H1 (cell line): ENCODE measurements around the gene HNRNPM. TPM values are rescaled to one million over a fixed set of nuclear protein-coding genes. Genes with fewer than 3 reads are reported as not detected.

Source experiments
- CHD7 ChIP-seq: fragments of 300-600 bp; sonication (generic); IDR thresholded peaks from 2 replicates; pipeline ENCODE4 v1.7.1; 2012; ENCODE audit warnings: low read length, moderate library complexity, mild to moderate bottlenecking, inconsistent platforms; ENCODE audit not compliant: insufficient replicate concordance
- NANOG ChIP-seq: IDR thresholded peaks from 2 replicates; pipeline ENCODE4 v1.6.1; 2011; ENCODE audit warnings: low read length, low read depth, mild to moderate bottlenecking, inconsistent platforms; ENCODE audit not compliant: insufficient read depth, poor library complexity, severe bottlenecking
- polyA plus RNA-seq, 7 experiments: library from polyadenylated mRNA; depleted of rRNA in 3 of 7; stranded (reverse) in 5 of 7; unstranded in 2 of 7; fragments of >200 nt in 5 of 7; fragments of 200-250 nt in 2 of 7; gene quantifications; 1 replicate in 5 of 7; 2 replicates in 1 of 7; 4 replicates in 1 of 7; pipeline versions ENCODE4 v1.2.1 to v1.2.3, GENCODE V29; 2011 to 2013; ENCODE audit warnings: missing spikeins in 2 of 7, mixed read lengths in 2 of 7
- total RNA-seq: library from RNA; stranded (reverse); fragmentation: NEBNext Ultra II Directional; extraction: Animal tissue kit (Norgen Biotek cat#: 25700); gene quantifications from 2 replicates; pipeline ENCODE4 v1.2.1, GENCODE V29; 2021

The HNRNPM gene
- total and polyA plus RNA-seq, 2 of the 8 experiments (the other 6 are each of a cell fraction or from before 2014, with no cell fraction given) = 375 to 474 TPM

GRCh38 chr19:8529369-8530006, 84.7 kb downstream of the HNRNPM start (continued):
- TF ChIP-seq CHD7 = no peak
- no peak for TF ChIP-seq NANOG
